Mammary epithelial cell (primary cell): Measurements from ENCODE around the gene TYW1B.
"Not testable (repeated sequence)": the region's sequence is repeated elsewhere in the genome, so short reads cannot be mapped to it uniquely, and the experiment has no call there.

Experiments
- CTCF ChIP-seq, 2 donors: IDR thresholded peaks in 1 of 2; conservative IDR thresholded peaks in 1 of 2; 2 replicates each; pipeline ENCODE4 v1.5.1; 2011 to 2012; ENCODE audit warnings: inconsistent platforms in 2 of 2, low read length in 2 of 2, mild to moderate bottlenecking in 2 of 2, control low read depth in 1 of 2, low read depth in 1 of 2; ENCODE audit not compliant: insufficient read depth in 1 of 2; ENCODE audit errors: extremely low read depth in 1 of 2
- EZH2 ChIP-seq: IDR thresholded peaks from 2 replicates; pipeline ENCODE4 v1.6.1; 2012; ENCODE audit warnings: low read length, inconsistent platforms, borderline replicate concordance

- TF ChIP-seq CTCF (conservative IDR thresholded peaks at IDR 0.05 in 1 of 2, IDR thresholded peaks at IDR 0.05 in 1 of 2; ENCODE audit: extremely low read depth in 1 of 2, insufficient read depth in 1 of 2, low read depth in 1 of 2, low read length in 2 of 2); EZH2: not testable (repeated sequence)
Measured at GRCh38 chr7:72818663-72819361, 9.2 kb downstream of the TYW1B start.
